HG03045 (cell line): ENCODE measurements around the gene PTPRK.
A peak's percentile ranks its signal among the peaks of the same experiment; 100 is the strongest.

Experiments
- ATAC-seq: cut with Tn5 transposase; IDR thresholded peaks from one replicate; pipeline ENCODE4 v1.9.1; 2021; ENCODE audit warnings: mild to moderate bottlenecking, moderate library complexity; ENCODE audit not compliant: unreplicated experiment

The PTPRK gene

DNA sequence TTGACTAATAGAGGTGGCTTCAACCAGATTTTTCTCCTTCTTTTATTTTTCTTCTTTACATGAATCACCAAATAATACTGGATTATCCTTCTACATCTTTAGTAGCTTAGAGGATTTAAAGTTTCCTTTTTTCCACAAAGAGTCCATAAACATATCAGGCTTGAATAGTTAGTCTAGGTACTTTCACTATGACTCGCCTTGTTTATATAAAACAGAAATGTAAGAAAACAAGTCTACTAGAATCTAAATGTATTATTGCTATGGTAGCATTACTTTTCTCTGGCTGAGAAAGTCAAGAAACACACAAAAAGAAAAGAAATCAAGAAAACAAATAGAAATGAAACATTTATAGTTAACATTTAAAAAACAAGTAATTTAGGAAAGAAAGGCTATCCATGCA lies 215.2 kb downstream of the PTPRK start:
- no peak for ATAC-seq

DNA sequence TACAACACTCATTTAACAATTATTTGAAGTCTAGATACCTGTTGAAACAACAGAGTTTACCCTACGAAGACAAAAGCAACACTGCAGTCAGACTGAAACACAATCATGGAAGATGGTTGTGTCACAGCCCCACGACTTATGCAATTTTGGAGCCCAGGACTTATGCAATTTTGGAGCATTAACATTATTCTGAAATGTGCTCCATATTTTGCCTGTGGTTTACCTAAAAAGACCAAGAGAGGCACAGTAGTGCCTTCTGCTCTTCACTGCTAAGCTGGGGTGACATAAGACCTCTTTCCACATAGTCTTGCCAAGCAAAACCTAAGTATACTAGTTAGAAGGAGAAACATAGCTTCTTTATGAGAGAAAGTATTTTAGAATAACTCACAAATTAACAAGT lies 216.5 kb downstream of the PTPRK start:
- ATAC-seq, result no peak

DNA sequence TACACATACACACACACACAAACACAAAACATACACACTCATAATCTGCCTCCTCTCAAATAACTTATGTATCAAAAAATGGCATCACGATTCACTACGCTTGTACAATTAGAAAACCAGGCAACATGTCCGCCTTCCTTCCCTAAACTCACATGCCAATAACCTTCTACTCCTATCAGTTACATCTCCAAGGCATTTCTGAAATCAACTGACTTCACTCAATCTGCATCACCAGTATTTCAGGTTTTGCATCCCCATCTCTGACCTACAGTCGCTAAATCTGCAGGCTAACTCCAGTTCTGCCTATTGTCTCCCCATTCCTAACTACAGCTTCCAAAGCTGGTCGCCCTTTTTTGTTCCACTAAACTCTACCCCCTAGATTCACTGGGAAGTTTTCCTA lies 217.5 kb downstream of the PTPRK start:
- no peak for ATAC-seq

DNA sequence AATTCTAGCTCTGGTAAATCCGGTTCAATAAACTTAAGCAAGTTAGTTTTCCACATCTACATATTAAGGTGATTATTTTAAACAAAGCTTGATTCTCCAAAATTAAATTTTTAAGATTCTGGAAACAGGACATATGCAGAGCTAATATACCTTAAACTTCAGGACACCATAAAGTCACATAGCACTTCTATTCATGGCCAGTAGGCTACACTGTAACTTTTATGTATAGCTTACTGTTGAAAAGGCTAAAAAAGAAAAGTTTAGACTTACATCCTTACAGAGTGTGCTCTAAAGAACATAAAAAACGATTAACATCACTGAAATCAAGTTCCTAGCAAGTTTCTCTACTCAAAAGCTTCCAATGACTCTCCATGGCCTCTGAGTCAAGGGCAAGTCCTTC lies 224.7 kb downstream of the PTPRK start:
- no peak for ATAC-seq

DNA sequence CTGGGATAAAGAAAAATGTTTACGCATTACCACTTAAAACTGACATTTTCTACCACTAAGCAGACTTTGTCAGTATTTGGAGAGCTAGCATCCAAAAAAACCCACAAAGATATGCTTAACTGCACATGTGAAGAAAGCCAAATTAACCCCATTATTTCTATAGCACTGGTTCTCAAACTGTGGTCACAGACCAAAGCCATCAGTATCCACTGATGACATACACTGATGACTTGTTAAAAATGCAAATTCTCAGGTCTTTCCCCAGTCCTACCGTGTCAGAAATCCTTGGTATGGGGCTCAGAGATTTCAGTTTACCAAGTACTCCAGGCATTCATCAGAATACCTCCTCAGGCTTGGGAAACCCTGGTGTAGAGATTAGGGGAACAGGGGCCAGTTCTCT lies 230.2 kb downstream of the PTPRK start:
- ATAC-seq, result no peak

DNA sequence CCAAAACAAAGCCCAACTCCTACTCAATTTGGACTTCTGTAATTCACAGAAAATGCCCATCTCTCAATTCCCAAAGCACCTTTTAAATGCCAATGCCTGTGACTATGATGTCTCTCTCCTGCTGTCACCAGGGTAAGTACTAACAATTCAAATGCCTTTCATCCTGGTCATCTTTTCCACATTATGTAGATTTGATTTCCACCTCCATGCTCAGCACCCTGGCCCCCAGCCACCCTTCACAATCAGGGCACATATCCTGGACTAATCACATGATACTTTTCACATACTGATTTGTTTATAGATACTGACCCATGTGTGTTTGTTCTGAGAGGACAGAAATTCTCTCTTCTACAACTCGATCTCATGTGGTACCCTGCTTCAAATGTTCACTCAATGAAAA lies 236.3 kb downstream of the PTPRK start:
- ATAC-seq, result no peak

DNA sequence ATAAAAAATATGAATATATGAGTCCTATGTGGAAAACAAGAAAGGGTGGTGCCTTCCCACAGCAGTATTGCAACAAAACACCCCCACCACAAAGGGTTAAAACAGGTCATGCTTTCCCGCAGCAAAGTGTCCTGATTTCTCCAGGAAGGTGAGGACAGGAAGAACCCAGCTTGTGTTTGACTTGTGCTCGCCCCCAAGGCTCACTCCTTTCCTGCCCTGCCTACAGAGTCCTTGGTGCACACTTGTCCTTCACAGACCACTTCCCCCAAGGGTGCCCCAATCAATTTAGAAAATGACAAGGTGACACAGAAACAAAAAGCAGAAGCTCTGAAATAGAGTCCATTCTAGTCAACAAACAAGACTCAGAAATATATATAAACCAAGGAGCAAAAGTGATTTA lies 237.4 kb downstream of the PTPRK start:
- no peak for ATAC-seq

DNA sequence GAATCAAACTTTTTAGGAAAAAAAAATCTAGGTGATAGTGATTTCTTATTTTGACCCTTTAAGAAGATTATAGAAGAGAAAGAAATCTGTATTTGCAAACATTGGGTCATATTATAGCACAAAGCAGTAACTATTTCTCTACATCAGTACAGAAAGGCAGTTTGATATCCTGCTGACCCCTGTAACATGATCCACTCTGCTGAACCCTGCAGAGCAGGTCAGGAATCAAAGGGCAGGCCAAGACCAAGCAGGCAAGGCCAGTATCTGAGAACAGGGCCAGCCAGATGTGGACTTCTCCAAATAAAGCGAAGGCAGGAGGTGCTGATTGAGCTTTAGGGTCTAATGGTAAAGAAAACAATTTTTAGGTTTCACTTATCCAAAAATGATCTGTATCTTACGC lies 239.4 kb downstream of the PTPRK start:
- no peak for ATAC-seq

DNA sequence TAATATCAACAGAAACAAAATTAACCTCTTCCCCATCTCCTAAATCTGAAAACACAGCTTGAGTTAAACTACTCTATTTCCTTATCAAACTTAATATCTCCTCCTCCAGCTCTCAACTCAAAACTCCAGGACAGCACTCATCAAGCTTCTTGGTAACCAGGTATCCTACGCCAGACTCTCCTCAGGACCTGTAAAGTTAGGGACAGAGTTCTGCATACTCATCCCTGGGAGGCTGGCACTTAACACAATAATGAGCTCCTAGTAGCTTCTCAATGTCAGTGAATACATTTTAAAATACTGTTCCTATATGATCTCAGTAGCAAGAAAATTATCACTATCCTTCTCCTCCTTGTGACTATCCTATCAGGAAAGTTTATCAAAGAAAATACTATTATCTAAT lies 240.3 kb downstream of the PTPRK start:
- no peak for ATAC-seq

DNA sequence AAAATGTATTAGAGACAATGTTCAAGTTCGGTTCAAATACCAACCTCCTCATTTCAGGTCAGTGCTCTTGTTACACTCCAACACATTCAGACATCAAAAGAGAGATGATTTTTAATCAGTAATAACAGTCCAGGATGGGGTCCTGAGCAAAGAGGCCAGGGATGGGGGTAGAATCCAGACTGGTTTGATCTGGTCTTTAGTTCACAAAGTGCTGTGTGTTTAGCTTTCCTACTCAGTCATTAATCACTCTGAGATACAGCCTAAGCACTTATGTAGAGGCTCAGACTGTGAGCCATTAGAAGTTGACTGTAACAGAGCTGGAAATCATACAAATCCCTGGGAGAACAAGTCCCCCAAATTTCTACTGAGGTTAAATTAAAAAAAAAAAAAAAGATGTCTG lies 241.6 kb downstream of the PTPRK start:
- no peak for ATAC-seq

DNA sequence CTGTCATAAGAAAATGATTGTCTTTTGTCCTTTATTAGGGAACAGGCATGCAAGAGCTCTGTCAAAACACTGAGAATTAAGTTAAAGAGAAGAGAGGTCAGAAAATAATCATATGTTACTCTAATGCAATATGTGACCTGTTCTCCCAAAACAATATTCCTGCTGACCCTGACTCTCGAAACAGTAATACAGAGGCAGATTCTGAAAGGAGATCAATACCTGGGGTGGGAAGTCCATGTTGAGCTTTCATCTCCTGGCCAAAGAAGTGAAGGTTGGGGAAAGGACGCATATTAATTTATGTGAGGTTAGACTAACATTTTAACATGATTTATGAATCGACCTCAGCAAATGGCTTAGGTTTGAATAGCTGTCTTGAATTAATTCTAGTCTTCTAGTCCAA lies 243.0 kb downstream of the PTPRK start:
- ATAC-seq, result no peak

DNA sequence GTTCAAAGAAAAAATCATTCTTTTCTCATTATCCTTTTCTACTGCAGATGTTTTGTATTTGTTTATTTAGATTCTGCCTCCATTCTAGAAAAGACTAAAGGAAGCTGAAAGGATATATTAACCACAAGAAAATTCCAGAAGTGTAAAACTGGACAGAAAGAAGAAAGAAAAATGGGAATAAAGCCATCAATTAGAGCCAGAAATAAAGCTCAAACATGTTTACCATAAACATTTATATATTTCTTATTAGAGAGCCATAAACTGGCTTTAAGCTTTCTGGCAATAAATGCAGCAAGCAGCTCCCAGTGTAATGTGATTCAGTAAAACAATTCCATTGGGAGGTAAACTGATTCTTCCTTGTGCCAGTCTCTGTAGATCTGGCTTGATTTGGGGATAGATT lies 244.1 kb downstream of the PTPRK start:
- ATAC-seq, result no peak

DNA sequence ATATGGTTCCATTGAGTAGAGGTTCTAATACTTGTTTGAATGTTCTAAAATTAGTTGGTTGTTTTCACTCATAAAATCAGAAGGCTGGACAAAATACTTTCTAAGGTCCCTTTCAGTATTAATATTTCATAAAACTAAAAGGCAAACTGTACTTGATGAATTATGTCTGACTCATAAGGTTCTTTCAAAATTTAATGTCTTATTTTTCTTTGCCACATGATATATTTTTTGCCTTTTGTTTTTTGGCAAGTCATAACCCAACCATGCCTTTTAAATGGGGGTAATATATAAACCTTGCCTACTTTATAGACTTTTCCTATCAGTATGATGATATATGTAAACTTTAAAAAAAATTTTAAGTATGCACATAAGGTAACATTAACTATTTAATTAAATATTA lies 244.7 kb downstream of the PTPRK start:
- ATAC-seq, result no peak

DNA sequence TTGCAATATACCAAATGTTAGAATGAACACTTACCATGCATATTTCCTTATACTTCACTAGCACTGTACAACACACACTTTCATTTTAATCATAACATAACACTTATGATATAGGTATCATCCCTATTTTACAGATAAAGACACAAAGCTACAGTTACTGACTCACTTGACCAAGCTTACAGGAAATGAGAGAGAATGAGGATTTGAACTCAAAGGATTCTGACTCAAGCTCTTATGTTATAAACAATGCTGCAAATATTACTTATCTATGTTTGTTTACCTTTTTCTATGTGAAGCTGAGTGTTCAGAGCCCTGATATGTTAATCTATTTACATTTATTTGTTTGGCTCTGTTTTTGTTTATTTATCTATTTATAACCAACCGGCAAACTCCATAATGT lies 245.4 kb downstream of the PTPRK start:
- no peak for ATAC-seq

DNA sequence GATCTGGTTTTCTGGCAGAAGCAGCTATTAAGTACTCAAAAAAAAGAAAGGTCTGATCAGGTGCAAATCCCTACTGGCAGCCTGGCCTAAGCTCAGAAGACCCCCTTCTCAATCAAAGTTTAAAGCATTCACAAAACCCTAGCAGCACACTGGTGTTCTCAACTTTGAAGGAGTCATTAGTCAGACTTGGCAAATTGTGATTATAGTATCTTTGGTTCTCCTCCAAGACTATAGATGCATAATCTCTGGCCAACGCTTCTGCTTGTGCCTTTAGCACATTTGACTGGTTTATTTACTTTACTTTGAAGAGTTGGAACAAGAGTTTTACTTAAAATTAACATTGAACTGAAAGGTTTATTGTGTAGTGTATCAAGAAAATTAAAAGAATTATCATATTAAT lies 248.9 kb downstream of the PTPRK start:
- ATAC-seq, result no peak

DNA sequence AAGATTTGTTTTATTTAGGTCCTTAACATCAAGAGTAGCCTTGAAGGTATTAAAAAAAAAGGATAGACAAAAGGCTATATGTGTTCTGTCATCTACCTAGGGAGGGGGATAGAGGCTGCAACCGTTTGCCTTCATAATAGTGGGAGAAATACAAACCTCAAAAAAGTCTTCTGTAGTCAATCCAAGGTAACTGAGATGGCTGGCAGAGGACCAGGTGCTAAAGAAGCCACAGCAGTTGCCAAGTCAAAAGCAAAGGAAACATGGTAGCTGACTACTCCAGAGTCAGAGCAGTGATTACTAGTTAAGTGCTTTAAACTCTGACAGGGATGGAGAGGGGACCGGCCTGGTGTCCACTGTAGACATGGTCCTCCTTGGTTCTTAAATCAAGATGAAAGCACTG lies 249.4 kb downstream of the PTPRK start:
- ATAC-seq, result no peak

DNA sequence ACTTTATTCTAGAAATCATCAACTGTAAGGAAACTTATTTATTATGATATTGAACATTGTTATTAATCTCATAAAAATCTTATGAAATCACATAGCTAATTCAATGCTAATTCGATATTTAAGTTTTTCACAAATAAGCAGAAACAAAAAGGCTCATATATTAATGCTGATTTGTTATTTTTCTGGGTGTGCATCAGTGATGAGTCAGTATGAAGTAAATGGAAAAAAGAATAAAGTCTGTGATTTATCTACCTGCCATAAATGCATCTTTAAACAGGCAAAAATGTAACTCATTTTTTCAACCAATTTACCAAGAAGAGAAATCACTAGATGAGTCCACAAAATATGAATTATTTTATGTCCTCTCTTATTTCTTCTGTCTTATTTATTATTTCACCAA lies 253.5 kb downstream of the PTPRK start:
- ATAC-seq, result no peak

DNA sequence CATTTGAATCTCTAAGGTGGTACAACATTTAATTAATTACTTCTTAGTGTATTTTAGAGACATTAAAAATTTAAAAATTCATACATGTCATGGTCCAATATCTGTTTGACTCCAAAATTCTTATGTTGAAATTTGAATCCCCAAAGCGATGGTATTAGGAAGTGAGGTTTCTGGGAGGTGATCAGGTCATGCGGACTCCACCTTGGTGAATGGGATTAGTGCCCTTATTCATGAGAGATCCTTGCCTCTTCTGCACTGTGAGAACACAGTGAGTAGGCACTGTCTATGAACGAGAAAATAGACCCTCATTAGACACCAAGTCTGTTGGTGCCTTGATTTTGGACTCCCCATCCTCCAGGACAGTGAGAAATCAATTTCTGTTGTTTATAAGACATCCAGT lies 254.7 kb downstream of the PTPRK start:
- ATAC-seq, result no peak

DNA sequence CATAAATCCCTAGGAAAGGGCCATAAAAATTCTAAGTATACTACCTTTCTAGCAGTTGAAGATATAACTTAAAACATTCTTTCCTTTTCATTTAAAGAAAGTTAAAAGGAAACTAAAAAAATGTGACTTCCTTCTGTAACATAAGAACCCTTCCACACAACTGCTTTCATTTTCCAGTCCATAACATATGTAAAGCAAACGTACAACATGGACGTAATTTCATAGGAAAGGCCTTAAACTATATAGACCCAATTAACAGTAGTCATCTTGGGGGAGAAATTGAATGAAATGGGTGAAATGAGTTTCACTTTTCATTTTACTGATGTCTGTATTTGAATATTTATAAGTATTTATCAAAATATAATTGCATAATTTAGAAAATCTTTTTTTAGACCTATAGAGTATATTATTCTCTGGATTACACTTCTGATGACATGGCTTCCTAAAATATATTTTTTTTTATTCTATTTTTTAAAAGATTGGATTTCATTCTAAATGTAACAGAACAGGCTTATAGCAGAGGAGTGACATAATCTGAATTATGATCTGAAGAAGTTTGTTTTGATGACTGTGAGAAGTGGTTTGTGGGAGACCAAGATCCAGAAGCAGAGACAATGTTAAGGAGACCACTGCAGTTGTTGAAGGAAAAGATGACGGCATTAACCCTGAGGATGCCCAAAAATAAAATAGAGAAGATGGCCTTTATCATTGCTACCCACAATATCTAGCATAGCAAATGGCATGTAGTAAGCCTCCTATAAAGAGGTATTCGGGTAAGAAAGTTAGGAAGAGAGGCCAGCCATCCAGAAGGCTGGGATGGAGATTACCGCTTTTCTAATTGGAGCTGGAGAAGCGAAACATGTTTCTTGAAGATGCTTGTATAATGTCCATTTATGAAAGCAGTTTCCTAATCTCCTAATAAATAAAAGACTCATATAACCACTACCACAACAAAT lies 260.4 kb downstream of the PTPRK start:
- ATAC-seq, result peak; percentile 37

DNA sequence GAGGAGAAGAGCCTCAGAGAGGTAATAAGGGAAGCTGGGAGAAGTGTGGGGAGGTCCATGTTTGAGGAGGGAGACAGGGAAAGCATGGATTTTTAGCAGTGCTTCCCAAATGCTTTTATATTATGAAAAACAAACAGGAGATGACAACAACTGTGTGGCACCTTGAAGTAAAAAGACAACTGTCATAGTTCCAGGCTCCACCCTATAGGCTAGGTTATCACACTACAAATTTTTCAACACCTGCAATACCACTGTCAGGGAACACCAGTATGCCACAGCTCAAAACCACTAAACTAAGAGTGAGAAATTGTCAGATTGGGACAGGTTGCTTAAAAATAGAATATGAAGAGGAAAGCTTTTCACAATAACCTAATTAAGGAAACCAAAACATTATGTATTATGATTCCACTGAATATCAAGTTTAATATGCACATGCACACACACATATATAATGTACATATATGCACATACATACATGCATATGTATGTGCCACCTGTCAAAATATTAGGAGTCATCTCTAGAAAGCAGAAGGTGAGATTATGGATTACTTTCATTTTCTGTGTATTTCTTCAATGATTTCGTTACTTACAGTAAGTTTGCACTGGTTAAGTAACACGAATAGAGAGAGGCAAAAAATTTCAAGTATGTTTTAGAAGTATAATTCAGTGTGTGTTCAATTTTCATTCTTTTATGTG lies 261.2 kb downstream of the PTPRK start:
- peak; percentile 90 for ATAC-seq

DNA sequence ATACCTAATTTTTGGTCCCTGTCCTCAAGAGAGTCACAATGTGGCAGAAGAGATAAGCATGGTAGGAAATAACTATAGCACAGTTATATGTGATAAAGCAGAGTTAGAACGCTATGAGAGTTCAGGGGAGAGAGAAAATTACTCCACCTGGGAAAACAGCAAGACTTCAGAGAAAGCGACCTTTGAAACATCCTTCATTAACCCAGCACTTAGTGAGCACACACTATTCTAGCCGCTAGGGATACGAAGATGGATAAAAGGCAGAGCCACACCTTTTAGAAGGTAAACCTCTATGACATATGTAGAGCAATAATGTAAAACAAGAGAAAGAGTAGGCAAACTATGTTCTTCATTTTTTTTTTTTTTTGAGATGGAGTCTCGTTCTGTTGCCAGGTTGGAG lies 264.3 kb downstream of the PTPRK start:
- no peak for ATAC-seq
